Neural cell (in vitro differentiated cells): ENCODE data around the gene PTK6. TPM values are rescaled to one million over a fixed set of nuclear protein-coding genes. Genes with fewer than 3 reads are reported as not detected.

Experiments used
- H2AFZ ChIP-seq: fragments of 200-600, 300-800 bp; sonication (generic), shearing (Covaris generic); 2 replicates; pipeline ENCODE4 v1.6.0; 2014; ENCODE audit warnings: low read depth, mild to moderate bottlenecking, antibody characterized with exemption, low read length, moderate library complexity
- H3F3A ChIP-seq: fragments of 200-600 bp; shearing (Covaris generic); 2 replicates; pipeline ENCODE4 v1.6.1; 2016; ENCODE audit warnings: mild to moderate bottlenecking, moderate library complexity, mixed read lengths, antibody characterized with exemption, low read length; ENCODE audit not compliant: insufficient read depth, poor library complexity, severe bottlenecking
- H3K27ac ChIP-seq: fragments of 200-600, 300-800 bp; sonication (generic), shearing (Covaris generic); 2 replicates; pipeline ENCODE4 v1.5.1; 2014; ENCODE audit warnings: mild to moderate bottlenecking, low read length, moderate library complexity
- H3K27me3 ChIP-seq: fragments of 300-800, 200-600 bp; sonication (generic), shearing (Covaris generic); 2 replicates; pipeline ENCODE4 v1.6.0; 2014; ENCODE audit warnings: mild to moderate bottlenecking, low read depth, low read length, moderate library complexity; ENCODE audit not compliant: insufficient read depth
- H3K36me3 ChIP-seq: fragments of 300-800, 200-600 bp; sonication (generic), shearing (Covaris generic); 2 replicates; pipeline ENCODE4 v1.5.1; 2014; ENCODE audit warnings: mild to moderate bottlenecking, antibody characterized with exemption, low read length, moderate library complexity; ENCODE audit not compliant: insufficient read depth
- H3K4me2 ChIP-seq: fragments of 300-800, 200-600 bp; sonication (generic), shearing (Covaris generic); 2 replicates; pipeline ENCODE4 v1.6.0; 2014; ENCODE audit warnings: mild to moderate bottlenecking, low read length
- H3K4me3 ChIP-seq: fragments of 300-800, 200-600 bp; sonication (generic), shearing (Covaris generic); 2 replicates; pipeline ENCODE4 v1.5.1; 2014; ENCODE audit warnings: mild to moderate bottlenecking, low read length, moderate library complexity
- H3K79me2 ChIP-seq: fragments of 200-600 bp; shearing (Covaris generic); replicated peaks from 2 replicates; pipeline ENCODE4 v1.6.0; 2014; ENCODE audit warnings: mild to moderate bottlenecking, low read length, moderate library complexity; ENCODE audit not compliant: insufficient read depth
- H3K9ac ChIP-seq: fragments of 300-800, 200-600 bp; sonication (generic), shearing (Covaris generic); 2 replicates; pipeline ENCODE4 v1.6.1; 2016; ENCODE audit warnings: mild to moderate bottlenecking, low read length, mixed read lengths
- H3K9me2 ChIP-seq: fragments of 200-600 bp; shearing (Covaris generic); 2 replicates; pipeline ENCODE4 v1.6.1; 2016; ENCODE audit warnings: mild to moderate bottlenecking, low read length, mixed read lengths; ENCODE audit not compliant: insufficient read depth
- H3K9me3 ChIP-seq: fragments of 200-600, 300-800 bp; sonication (generic), shearing (Covaris generic); 2 replicates; pipeline ENCODE4 v1.6.1; 2016; ENCODE audit warnings: mild to moderate bottlenecking, mixed run types, low read length, moderate library complexity, mixed read lengths
- H4K20me1 ChIP-seq: fragments of 200-600 bp; shearing (Covaris generic); 2 replicates; pipeline ENCODE4 v1.6.1; 2016; ENCODE audit warnings: mild to moderate bottlenecking, mixed run types; ENCODE audit not compliant: insufficient read depth
- EP300 ChIP-seq: fragments of 450-650 bp; conservative IDR thresholded peaks from 2 replicates; pipeline ENCODE4 v1.6.1; 2014; ENCODE audit warnings: antibody characterized with exemption, mild to moderate bottlenecking, moderate library complexity; ENCODE audit not compliant: poor library complexity, severe bottlenecking
- EZH2 ChIP-seq: fragments of 200-600, 300-800 bp; shearing (Covaris generic), sonication (generic); IDR thresholded peaks from 2 replicates; pipeline ENCODE4 v1.6.1; 2014; ENCODE audit warnings: antibody characterized with exemption, low read length, borderline replicate concordance, mild to moderate bottlenecking; ENCODE audit not compliant: insufficient read depth, poor library complexity, severe bottlenecking
- MXI1 ChIP-seq: fragments of 450-650 bp; conservative IDR thresholded peaks from 2 replicates; pipeline ENCODE4 v1.6.1; 2014; ENCODE audit warnings: antibody characterized with exemption, mild to moderate bottlenecking; ENCODE audit not compliant: poor library complexity, severe bottlenecking
- POLR2AphosphoS5 ChIP-seq: IDR thresholded peaks from 2 replicates; pipeline ENCODE4 v1.6.1; 2012
- RAD21 ChIP-seq: fragments of 450-650 bp; conservative IDR thresholded peaks from 2 replicates; pipeline ENCODE4 v1.6.1; 2014; ENCODE audit warnings: antibody characterized with exemption, mild to moderate bottlenecking, moderate library complexity
- REST ChIP-seq: IDR thresholded peaks from 2 replicates; pipeline ENCODE4 v1.6.1; 2012; ENCODE audit warnings: borderline replicate concordance
- SMC3 ChIP-seq: fragments of 450-650 bp; conservative IDR thresholded peaks from 2 replicates; pipeline ENCODE4 v1.6.1; 2014; ENCODE audit warnings: antibody characterized with exemption, mild to moderate bottlenecking, moderate library complexity; ENCODE audit not compliant: poor library complexity
- TAF1 ChIP-seq: IDR thresholded peaks from 2 replicates; pipeline ENCODE4 v1.6.1; 2012; ENCODE audit warnings: low read depth
- polyA plus RNA-seq: library from polyadenylated mRNA; depleted of rRNA; stranded (reverse); fragments of >200 nt; gene quantifications from 2 replicates; pipeline ENCODE4 v1.2.3, GENCODE V29; 2014
- TF ChIP-seq, protein P1 (sequence below): fragments of 450-650 bp; IDR thresholded peaks from 2 replicates; pipeline ENCODE4 v1.5.1; 2014; ENCODE audit warnings: antibody characterized with exemption, mild to moderate bottlenecking, moderate library complexity; ENCODE audit not compliant: poor library complexity, severe bottlenecking

The PTK6 gene
- polyA plus RNA-seq, 1 donor from 2014 or later = not detected

- Histone ChIP-seq H3F3A (no peaks in the 10 kb centered on the region), H3K4me3 (no peak overlapping the region), H3K79me2 (no peaks in the 10 kb centered on the region), H3K36me3 (no peaks in the 10 kb centered on the region), H3K9ac (no peak overlapping the region), H3K9me2 (no peaks in the 10 kb centered on the region), H3K9me3 (no peaks in the 10 kb centered on the region), H3K27ac (no peak overlapping the region), H2AFZ (no peak overlapping the region), H3K4me2 (no peak overlapping the region), H3K27me3 (no peaks in the 10 kb centered on the region), H4K20me1 (no peaks in the 10 kb centered on the region)
- TF ChIP-seq RAD21 (no peak), EP300 (no peak), SMC3 (no peak), POLR2AphosphoS5 (no peak), EZH2 (no peak), REST (no peak), TAF1 (no peak), MXI1 (no peak)
- TF ChIP-seq, protein P1, sequence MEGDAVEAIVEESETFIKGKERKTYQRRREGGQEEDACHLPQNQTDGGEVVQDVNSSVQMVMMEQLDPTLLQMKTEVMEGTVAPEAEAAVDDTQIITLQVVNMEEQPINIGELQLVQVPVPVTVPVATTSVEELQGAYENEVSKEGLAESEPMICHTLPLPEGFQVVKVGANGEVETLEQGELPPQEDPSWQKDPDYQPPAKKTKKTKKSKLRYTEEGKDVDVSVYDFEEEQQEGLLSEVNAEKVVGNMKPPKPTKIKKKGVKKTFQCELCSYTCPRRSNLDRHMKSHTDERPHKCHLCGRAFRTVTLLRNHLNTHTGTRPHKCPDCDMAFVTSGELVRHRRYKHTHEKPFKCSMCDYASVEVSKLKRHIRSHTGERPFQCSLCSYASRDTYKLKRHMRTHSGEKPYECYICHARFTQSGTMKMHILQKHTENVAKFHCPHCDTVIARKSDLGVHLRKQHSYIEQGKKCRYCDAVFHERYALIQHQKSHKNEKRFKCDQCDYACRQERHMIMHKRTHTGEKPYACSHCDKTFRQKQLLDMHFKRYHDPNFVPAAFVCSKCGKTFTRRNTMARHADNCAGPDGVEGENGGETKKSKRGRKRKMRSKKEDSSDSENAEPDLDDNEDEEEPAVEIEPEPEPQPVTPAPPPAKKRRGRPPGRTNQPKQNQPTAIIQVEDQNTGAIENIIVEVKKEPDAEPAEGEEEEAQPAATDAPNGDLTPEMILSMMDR = no peak
These were observed 28.6 kb upstream of the PTK6 start for GRCh38 chr20:63565699-63566335.

DNA sequence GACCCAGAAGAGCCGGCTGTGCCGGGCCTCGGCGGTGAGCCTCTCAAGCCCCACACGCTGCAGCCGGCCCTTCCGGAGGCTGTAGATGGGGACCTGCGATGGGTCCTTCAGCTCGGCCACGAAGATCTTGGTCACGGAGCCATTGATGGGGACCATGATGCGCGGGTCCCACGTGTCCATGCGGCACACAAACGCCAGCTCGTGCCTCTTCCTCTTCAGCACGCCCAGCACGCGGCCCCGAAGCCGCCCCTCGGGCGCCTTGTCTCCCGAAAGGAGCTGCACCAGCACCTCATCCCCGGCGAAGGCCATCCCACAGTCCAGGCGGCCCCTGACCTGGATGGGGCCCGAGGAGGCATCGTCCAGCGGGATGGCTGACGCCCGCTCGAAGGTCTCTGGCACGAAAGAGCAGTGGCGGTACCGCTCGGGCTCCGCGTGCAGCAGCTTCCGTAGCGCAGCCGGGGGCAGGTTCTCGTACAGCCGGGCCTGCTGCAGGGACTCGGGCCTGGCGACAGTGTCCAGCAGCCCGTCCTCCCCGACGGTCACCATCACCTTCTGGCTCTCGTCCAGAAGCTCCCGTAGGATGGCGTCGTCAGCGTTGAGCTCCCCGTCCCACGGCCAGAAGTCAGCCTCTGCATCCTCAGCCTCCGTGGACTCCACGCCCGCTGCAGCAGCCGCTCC, 28.0 kb upstream of the PTK6 start:
- Histone ChIP-seq H3K36me3 (no peaks in the 10 kb centered on the region), H4K20me1 (no peaks in the 10 kb centered on the region), H3K4me2 (no peak overlapping the region), H3K4me3 (no peak overlapping the region), H3K79me2 (no peaks in the 10 kb centered on the region), H3K9me3 (no peaks in the 10 kb centered on the region), H3K9me2 (no peaks in the 10 kb centered on the region), H3F3A (no peaks in the 10 kb centered on the region), H3K27ac (no peak overlapping the region), H3K9ac (no peak overlapping the region), H2AFZ (no peak overlapping the region), H3K27me3 (no peaks in the 10 kb centered on the region)
- no peak for TF ChIP-seq RAD21
- TF ChIP-seq, protein P1 = no peak
- no peak for TF ChIP-seq SMC3
- no peak for TF ChIP-seq EZH2
- TF ChIP-seq EP300 = no peak
- TF ChIP-seq MXI1 = no peak
- no peak for TF ChIP-seq REST
- no peak for TF ChIP-seq TAF1
- no peak for TF ChIP-seq POLR2AphosphoS5
